ENCODE measurements around the gene L1TD1. TPM values are rescaled to one million over a fixed set of nuclear protein-coding genes. Genes with fewer than 3 reads are reported as not detected.

L1TD1 gene
- total and polyA plus RNA-seq, 2 of the 13 experiments (the other 11 are each of a cell fraction or from before 2014, with no cell fraction given): not detected

DNA sequence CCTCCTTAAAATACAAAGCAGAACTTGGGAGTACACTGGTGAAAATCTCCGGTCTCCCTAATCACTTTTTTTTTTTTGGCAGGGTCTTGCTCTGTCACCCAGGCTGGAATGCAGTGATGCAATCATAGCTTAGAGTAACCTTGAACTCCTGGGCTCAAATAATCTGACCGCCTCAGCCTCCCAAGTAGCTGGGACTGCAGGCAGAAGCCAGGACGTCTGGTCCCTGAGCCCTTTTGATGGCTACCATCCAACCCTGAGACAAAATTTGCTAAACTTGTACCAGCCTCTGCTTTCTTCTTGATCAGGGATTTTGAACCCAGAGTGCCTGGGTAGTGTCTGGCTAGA lies 4.1 kb downstream of the L1TD1 start (continued):
- TF ChIP-seq, protein P1, sequence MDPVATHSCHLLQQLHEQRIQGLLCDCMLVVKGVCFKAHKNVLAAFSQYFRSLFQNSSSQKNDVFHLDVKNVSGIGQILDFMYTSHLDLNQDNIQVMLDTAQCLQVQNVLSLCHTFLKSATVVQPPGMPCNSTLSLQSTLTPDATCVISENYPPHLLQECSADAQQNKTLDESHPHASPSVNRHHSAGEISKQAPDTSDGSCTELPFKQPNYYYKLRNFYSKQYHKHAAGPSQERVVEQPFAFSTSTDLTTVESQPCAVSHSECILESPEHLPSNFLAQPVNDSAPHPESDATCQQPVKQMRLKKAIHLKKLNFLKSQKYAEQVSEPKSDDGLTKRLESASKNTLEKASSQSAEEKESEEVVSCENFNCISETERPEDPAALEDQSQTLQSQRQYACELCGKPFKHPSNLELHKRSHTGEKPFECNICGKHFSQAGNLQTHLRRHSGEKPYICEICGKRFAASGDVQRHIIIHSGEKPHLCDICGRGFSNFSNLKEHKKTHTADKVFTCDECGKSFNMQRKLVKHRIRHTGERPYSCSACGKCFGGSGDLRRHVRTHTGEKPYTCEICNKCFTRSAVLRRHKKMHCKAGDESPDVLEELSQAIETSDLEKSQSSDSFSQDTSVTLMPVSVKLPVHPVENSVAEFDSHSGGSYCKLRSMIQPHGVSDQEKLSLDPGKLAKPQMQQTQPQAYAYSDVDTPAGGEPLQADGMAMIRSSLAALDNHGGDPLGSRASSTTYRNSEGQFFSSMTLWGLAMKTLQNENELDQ (CRISPR knock-in tag; IDR thresholded peaks at IDR 0.05; ENCODE audit: borderline replicate concordance): no peak
- no peak for TF ChIP-seq KDM5A (IDR thresholded peaks at IDR 0.05; ENCODE audit: borderline replicate concordance, low read length)
- TF ChIP-seq ZNF138 (CRISPR knock-in tag; IDR thresholded peaks at IDR 0.05; ENCODE audit: low read depth): no peak
- no peak for TF ChIP-seq ZNF619 (CRISPR knock-in tag; IDR thresholded peaks at IDR 0.05)
- TF ChIP-seq TSC22D2 (CRISPR knock-in tag; IDR thresholded peaks at IDR 0.05; ENCODE audit: borderline replicate concordance): no peak
- no peak for TF ChIP-seq AKAP8 (CRISPR knock-in tag; IDR thresholded peaks at IDR 0.05)
- TF ChIP-seq ZNF510 (CRISPR knock-in tag; IDR thresholded peaks at IDR 0.05; ENCODE audit: low read depth): no peak
- TF ChIP-seq, protein P2, sequence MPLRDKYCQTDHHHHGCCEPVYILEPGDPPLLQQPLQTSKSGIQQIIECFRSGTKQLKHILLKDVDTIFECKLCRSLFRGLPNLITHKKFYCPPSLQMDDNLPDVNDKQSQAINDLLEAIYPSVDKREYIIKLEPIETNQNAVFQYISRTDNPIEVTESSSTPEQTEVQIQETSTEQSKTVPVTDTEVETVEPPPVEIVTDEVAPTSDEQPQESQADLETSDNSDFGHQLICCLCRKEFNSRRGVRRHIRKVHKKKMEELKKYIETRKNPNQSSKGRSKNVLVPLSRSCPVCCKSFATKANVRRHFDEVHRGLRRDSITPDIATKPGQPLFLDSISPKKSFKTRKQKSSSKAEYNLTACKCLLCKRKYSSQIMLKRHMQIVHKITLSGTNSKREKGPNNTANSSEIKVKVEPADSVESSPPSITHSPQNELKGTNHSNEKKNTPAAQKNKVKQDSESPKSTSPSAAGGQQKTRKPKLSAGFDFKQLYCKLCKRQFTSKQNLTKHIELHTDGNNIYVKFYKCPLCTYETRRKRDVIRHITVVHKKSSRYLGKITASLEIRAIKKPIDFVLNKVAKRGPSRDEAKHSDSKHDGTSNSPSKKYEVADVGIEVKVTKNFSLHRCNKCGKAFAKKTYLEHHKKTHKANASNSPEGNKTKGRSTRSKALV (CRISPR knock-in tag; IDR thresholded peaks at IDR 0.05): no peak
- no peak for TF ChIP-seq PAX8 (CRISPR knock-in tag; IDR thresholded peaks at IDR 0.05; ENCODE audit: borderline replicate concordance)
- TF ChIP-seq ZNF296 (CRISPR knock-in tag; conservative IDR thresholded peaks at IDR 0.05): no peak
- no peak for TF ChIP-seq ZNF563 (CRISPR knock-in tag; IDR thresholded peaks at IDR 0.05)
- TF ChIP-seq ZFP37 (CRISPR knock-in tag; IDR thresholded peaks at IDR 0.05; ENCODE audit: borderline replicate concordance): no peak
- TF ChIP-seq, protein P3, sequence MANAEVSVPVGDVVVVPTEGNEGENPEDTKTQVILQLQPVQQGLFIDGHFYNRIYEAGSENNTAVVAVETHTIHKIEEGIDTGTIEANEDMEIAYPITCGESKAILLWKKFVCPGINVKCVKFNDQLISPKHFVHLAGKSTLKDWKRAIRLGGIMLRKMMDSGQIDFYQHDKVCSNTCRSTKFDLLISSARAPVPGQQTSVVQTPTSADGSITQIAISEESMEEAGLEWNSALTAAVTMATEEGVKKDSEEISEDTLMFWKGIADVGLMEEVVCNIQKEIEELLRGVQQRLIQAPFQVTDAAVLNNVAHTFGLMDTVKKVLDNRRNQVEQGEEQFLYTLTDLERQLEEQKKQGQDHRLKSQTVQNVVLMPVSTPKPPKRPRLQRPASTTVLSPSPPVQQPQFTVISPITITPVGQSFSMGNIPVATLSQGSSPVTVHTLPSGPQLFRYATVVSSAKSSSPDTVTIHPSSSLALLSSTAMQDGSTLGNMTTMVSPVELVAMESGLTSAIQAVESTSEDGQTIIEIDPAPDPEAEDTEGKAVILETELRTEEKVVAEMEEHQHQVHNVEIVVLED (CRISPR knock-in tag; IDR thresholded peaks at IDR 0.05; ENCODE audit: borderline replicate concordance): no peak
- TF ChIP-seq, protein P4, sequence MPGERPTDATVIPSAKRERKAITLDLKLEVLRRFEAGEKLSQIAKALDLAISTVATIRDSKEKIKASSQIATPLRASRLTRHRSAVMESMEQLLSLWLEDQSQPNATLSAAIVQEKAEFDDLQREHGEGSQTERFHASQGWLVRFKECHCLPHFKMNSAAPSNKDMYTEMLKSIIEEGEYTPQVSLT (CRISPR knock-in tag; IDR thresholded peaks at IDR 0.05; ENCODE audit: borderline replicate concordance, low read depth): no peak
- TF ChIP-seq, protein P5, sequence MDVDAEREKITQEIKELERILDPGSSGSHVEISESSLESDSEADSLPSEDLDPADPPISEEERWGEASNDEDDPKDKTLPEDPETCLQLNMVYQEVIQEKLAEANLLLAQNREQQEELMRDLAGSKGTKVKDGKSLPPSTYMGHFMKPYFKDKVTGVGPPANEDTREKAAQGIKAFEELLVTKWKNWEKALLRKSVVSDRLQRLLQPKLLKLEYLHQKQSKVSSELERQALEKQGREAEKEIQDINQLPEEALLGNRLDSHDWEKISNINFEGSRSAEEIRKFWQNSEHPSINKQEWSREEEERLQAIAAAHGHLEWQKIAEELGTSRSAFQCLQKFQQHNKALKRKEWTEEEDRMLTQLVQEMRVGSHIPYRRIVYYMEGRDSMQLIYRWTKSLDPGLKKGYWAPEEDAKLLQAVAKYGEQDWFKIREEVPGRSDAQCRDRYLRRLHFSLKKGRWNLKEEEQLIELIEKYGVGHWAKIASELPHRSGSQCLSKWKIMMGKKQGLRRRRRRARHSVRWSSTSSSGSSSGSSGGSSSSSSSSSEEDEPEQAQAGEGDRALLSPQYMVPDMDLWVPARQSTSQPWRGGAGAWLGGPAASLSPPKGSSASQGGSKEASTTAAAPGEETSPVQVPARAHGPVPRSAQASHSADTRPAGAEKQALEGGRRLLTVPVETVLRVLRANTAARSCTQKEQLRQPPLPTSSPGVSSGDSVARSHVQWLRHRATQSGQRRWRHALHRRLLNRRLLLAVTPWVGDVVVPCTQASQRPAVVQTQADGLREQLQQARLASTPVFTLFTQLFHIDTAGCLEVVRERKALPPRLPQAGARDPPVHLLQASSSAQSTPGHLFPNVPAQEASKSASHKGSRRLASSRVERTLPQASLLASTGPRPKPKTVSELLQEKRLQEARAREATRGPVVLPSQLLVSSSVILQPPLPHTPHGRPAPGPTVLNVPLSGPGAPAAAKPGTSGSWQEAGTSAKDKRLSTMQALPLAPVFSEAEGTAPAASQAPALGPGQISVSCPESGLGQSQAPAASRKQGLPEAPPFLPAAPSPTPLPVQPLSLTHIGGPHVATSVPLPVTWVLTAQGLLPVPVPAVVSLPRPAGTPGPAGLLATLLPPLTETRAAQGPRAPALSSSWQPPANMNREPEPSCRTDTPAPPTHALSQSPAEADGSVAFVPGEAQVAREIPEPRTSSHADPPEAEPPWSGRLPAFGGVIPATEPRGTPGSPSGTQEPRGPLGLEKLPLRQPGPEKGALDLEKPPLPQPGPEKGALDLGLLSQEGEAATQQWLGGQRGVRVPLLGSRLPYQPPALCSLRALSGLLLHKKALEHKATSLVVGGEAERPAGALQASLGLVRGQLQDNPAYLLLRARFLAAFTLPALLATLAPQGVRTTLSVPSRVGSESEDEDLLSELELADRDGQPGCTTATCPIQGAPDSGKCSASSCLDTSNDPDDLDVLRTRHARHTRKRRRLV (CRISPR knock-in tag; IDR thresholded peaks at IDR 0.05): no peak
- TF ChIP-seq SRSF9 (IDR thresholded peaks at IDR 0.05; ENCODE audit: borderline replicate concordance, insufficient read depth, low read depth, low read length, poor library complexity, severe bottlenecking): no peak
- TF ChIP-seq MYNN (CRISPR knock-in tag; IDR thresholded peaks at IDR 0.05; ENCODE audit: low read depth): no peak
